CD8-positive, alpha-beta memory T cell (primary cell): Measurements from ENCODE around the gene RIPPLY3. TPM values are rescaled to one million over a fixed set of nuclear protein-coding genes. Genes with fewer than 3 reads are reported as not detected.
"Not testable (repeated sequence)": the region's sequence is repeated elsewhere in the genome, so short reads cannot be mapped to it uniquely, and the experiment has no call there.

Experiments used
- CTCF ChIA-PET: fragments of 350-600 bp; sonication (Branson Sonifier 250); formaldehyde crosslinking; loops from one replicate; lab custom pipeline; 2021; ENCODE audit warnings: antibody characterized with exemption; lab: Charles Lee
- POLR2A ChIA-PET: fragments of 350-600 bp; sonication (Branson Sonifier 250); formaldehyde crosslinking; loops from one replicate; lab custom pipeline; 2021; ENCODE audit warnings: antibody characterized with exemption; lab: Charles Lee
- DNase-seq, 5 donors: peaks; one replicate each; pipeline versions ENCODE4 v3.0.0 to v3.0.0-alpha.2; 2020 to 2022; ENCODE audit warnings: mixed read lengths in 1 of 5
- H3K27ac ChIP-seq: one replicate; pipeline ENCODE4 v1.7.0; 2013; ENCODE audit warnings: low read depth, mild to moderate bottlenecking, low read length, moderate library complexity
- H3K27me3 ChIP-seq: 2 replicates; pipeline ENCODE4 v1.7.0; 2013; ENCODE audit warnings: low read length, mild to moderate bottlenecking; ENCODE audit not compliant: insufficient read depth, poor library complexity, severe bottlenecking
- H3K36me3 ChIP-seq: 2 replicates; pipeline ENCODE4 v1.7.0; 2013; ENCODE audit warnings: mild to moderate bottlenecking, low read length, moderate library complexity; ENCODE audit not compliant: insufficient read depth
- H3K4me1 ChIP-seq: 2 replicates; pipeline ENCODE4 v1.7.0; 2013; ENCODE audit warnings: mild to moderate bottlenecking, low read length, moderate library complexity; ENCODE audit not compliant: insufficient read depth
- H3K4me3 ChIP-seq: 2 replicates; pipeline ENCODE4 v1.7.0; 2013; ENCODE audit warnings: mild to moderate bottlenecking, low read length
- H3K9me3 ChIP-seq: 2 replicates; pipeline ENCODE4 v1.7.0; 2013; ENCODE audit warnings: mild to moderate bottlenecking, low read length
- H3K27ac Mint-ChIP-seq, 8 donors: one replicate each; pipeline ENCODE4 v1.8.0; 2020 to 2021; ENCODE audit warnings: mixed read lengths in 8 of 8, mild to moderate bottlenecking in 6 of 8, inconsistent platforms in 3 of 8, moderate library complexity in 3 of 8
- H3K27me3 Mint-ChIP-seq, 2 donors: one replicate each; pipeline ENCODE4 v1.8.0; 2020 to 2021; ENCODE audit warnings: mixed read lengths in 2 of 2, mild to moderate bottlenecking in 1 of 2, moderate library complexity in 1 of 2
- H3K36me3 Mint-ChIP-seq, 3 donors: one replicate each; pipeline ENCODE4 v1.8.0; 2020 to 2021; ENCODE audit warnings: mixed read lengths in 3 of 3, inconsistent platforms in 1 of 3, mild to moderate bottlenecking in 1 of 3
- H3K4me1 Mint-ChIP-seq, 3 donors: one replicate each; pipeline ENCODE4 v1.8.0; 2020 to 2021; ENCODE audit warnings: mixed read lengths in 3 of 3, inconsistent platforms in 1 of 3, mild to moderate bottlenecking in 1 of 3
- H3K4me3 Mint-ChIP-seq, 7 donors: one replicate each; pipeline ENCODE4 v1.8.0; 2020 to 2021; ENCODE audit warnings: mixed read lengths in 7 of 7, mild to moderate bottlenecking in 6 of 7, moderate library complexity in 4 of 7, inconsistent platforms in 2 of 7
- H3K9me3 Mint-ChIP-seq, 5 donors: one replicate each; pipeline ENCODE4 v1.8.0; 2020 to 2022; ENCODE audit warnings: mixed read lengths in 5 of 5, mild to moderate bottlenecking in 3 of 5, moderate library complexity in 2 of 5, inconsistent platforms in 1 of 5
- polyA plus RNA-seq: library from polyadenylated mRNA; unstranded; fragments of 300-500 nt; fragmentation: Illumina TruSeq; gene quantifications from one replicate; pipeline ENCODE4 v1.2.3, GENCODE V29; 2021
- total RNA-seq, 2 experiments: library from RNA; stranded (reverse); gene quantifications; one replicate each; pipeline ENCODE4 v1.2.3, GENCODE V29; 2021

RIPPLY3 gene
- total and polyA plus RNA-seq, 3 experiments from 2014 or later = 0.09 TPM; not detected in 2

- peaks cover 11% of the 10 kb centered on the region for H3K4me1 ChIP-seq
- H3K9me3 ChIP-seq, H3K27ac ChIP-seq, H3K27ac Mint-ChIP-seq, H3K27me3 ChIP-seq, H3K36me3 ChIP-seq, CTCF ChIA-PET, DNase-seq, H3K4me3 ChIP-seq, H3K36me3 Mint-ChIP-seq, POLR2A ChIA-PET, H3K9me3 Mint-ChIP-seq: not testable (repeated sequence)
- Mint-ChIP-seq H3K4me3 (peak overlapping the region in 1 of 7 donors; percentile 46), H3K4me1 (peaks cover 9 to 12% (median 12%) of the 10 kb centered on the region in 3 donors), H3K27me3 (peaks cover 9 to 12% of the 10 kb centered on the region in 2 donors)
These were observed 2.6 kb upstream of the RIPPLY3 start for GRCh38 chr21:37003917-37004316.

DNA sequence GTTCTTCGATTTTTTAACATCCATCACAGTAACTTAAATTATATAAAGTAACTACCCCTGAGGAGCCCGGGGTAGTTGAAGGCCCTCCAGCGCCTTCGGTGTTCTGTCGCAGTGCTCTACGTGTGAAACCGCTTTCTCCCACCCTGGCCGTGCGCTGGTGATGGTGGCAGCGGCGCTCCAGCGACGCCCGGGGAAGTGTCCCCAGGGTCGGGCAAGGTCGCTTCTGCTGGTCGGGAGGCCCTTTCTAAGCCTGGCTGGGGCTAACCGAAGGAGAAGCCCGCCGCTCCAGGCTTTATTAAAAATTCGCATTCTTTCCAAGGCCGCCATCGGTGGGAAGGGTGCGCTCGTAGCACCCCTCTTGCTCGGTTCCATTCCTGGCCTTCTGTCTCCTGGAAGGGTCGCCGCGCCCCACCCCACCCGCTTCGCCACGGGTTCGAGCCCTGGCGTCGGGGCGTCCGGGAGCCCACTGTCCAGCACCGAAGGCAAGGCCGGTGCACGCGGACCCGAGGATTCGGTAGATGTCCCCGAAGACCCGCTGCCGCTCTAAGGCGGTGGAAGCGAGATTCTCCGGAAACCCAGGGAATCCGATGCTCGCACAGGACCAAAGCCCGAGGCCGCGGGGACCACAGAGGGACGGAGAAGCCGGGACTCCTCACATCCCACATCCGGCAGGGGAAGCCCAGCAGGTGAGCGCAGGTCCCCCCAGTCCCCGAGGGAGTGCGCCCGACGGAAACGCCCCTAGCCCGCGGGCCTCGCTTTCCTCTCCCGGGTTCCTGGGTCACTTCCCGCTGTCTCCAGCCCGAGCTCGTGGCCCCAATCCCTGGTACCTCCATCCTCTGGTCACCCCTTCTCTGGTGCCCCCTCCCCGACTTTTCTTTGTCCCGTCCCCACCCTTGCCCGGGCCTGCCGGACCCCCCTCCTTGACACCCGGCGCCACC is 685 bp upstream of the RIPPLY3 start:
- Mint-ChIP-seq H3K27me3 (peaks cover 20 to 21% of the 10 kb centered on the region in 2 donors), H3K36me3 (no peaks in the 10 kb centered on the region), H3K4me3 (peak overlapping the region in 5 of 7 donors; percentile 23 to 82 (median 50)), H3K9me3 (no peaks in the 10 kb centered on the region), H3K4me1 (peaks cover 14 to 21% (median 20%) of the 10 kb centered on the region in 3 donors), H3K27ac (peak overlapping the region in 1 of 8 donors; percentile 63)
- Histone ChIP-seq H3K4me1 (peaks cover 11% of the 10 kb centered on the region), H3K36me3 (no peaks in the 10 kb centered on the region), H3K4me3 (no peak overlapping the region), H3K27me3 (peaks cover 3% of the 10 kb centered on the region), H3K27ac (no peak overlapping the region), H3K9me3 (no peaks in the 10 kb centered on the region)
- ChIA-PET POLR2A (interaction anchor here (0.6 to 0.7 kb wide), 2 partner anchors 15 to 17 kb away, joined by 3 read pairs; no protein-coding TSS in a partner anchor), CTCF (interaction anchor here (0.7 to 1.2 kb wide), 3 partner anchors 9 to 14 kb away, joined by 3 to 4 read pairs (median 3); no protein-coding TSS in a partner anchor)
- no peak for DNase-seq

DNA sequence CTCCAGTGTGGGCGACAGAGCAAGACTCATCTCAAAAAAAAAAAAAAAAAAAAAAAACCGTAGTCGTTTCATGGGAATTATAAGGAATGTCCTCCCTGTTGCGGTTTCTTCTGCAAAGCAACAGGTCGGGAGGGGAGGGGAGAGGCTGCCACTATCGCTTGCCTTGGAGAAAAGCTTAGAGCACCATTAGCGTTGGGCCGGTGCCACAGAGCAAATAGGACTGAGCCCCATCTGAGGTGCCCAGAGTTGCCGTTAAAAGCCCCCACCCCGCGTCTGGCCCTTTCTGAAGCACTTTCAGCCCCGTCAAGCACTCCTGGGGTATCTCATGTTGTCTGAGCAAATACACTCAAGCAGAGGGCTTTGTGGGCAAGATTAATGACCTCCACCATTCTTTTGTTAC is 2.2 kb downstream of the RIPPLY3 start:
- no peaks in the 10 kb centered on the region for H3K36me3 Mint-ChIP-seq
- no peak overlapping the region for H3K27ac Mint-ChIP-seq
- peaks cover 6% of the 10 kb centered on the region for H3K4me1 ChIP-seq
- no peak overlapping the region for H3K4me3 ChIP-seq
- H3K9me3 Mint-ChIP-seq = no peaks in the 10 kb centered on the region
- H3K4me1 Mint-ChIP-seq = peaks cover 8 to 13% (median 13%) of the 10 kb centered on the region in 3 donors
- H3K9me3 ChIP-seq = no peaks in the 10 kb centered on the region
- ChIA-PET CTCF (interaction anchor here (0.8 to 1.3 kb wide), 2 partner anchors 18 to 32 kb away, joined by 3 to 5 read pairs; no protein-coding TSS in a partner anchor), POLR2A (no interaction called here)
- no peaks in the 10 kb centered on the region for H3K36me3 ChIP-seq
- H3K27me3 ChIP-seq = peaks cover 3% of the 10 kb centered on the region
- no peak overlapping the region for H3K27ac ChIP-seq
- peaks cover 25 to 37% of the 10 kb centered on the region in 2 donors for H3K27me3 Mint-ChIP-seq
- H3K4me3 Mint-ChIP-seq = peak overlapping the region in 1 of 7 donors; percentile 15
- no peak for DNase-seq

DNA sequence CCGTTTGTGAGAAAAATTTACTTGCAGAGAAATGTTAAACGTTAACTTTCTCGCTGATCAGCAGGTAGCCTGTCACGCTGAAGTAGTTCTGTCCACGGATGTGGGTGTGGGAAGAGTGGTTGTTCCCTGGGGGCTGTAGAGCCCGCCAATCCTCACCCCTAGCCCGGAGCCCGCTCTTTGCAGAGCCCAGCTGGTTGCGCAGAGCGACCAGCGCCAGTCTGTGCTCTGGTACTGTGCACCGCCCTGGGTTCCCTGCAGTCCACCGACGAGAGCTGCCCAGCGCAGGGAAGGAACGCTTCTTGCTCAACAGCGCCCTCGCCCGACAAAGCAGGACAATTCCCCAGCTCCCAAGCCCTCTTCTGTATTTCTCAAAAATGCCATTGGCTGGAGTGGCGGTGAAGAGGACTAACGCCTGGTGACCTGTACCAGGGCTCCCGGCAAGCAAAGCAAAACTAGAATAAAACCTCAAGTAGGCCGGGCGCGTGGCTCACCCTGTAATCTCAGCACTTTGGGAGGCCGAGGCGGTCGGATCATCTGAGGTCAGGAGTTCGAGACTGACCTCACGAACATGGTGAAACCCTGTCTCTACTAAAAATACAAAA is 3.3 kb downstream of the RIPPLY3 start:
- peaks cover 25 to 44% of the 10 kb centered on the region in 2 donors for H3K27me3 Mint-ChIP-seq
- ChIA-PET POLR2A (interaction anchor here (0.6 kb wide), 1 partner anchor 21 kb away, joined by 3 read pairs; no protein-coding TSS in a partner anchor), CTCF (interaction anchor here (0.9 to 2.7 kb wide), 17 partner anchors 9 to 379 kb away, joined by 3 to 21 read pairs (median 5); partner anchors contain the start of gene HLCS)
- H3K4me1 Mint-ChIP-seq = peaks cover 8 to 13% (median 13%) of the 10 kb centered on the region in 3 donors
- Histone ChIP-seq H3K36me3 (no peaks in the 10 kb centered on the region), H3K4me1 (peaks cover 6% of the 10 kb centered on the region), H3K27me3 (peaks cover 3% of the 10 kb centered on the region), H3K27ac (no peak overlapping the region), H3K4me3 (no peak overlapping the region), H3K9me3 (no peaks in the 10 kb centered on the region)
- H3K4me3 Mint-ChIP-seq = peak overlapping the region; percentile 55 to 87 (median 66)
- H3K27ac Mint-ChIP-seq = no peak overlapping the region
- H3K9me3 Mint-ChIP-seq = no peaks in the 10 kb centered on the region
- H3K36me3 Mint-ChIP-seq = no peaks in the 10 kb centered on the region
- peak; percentile 64 to 82 (median 65) for DNase-seq

GRCh38 chr21:37017951-37018679 is 11.6 kb downstream of the RIPPLY3 start:
- Histone ChIP-seq H3K4me1 (no peaks in the 10 kb centered on the region), H3K9me3 (no peaks in the 10 kb centered on the region), H3K36me3 (no peaks in the 10 kb centered on the region), H3K27me3 (no peaks in the 10 kb centered on the region), H3K4me3 (no peak overlapping the region), H3K27ac (no peak overlapping the region)
- Mint-ChIP-seq H3K9me3 (no peaks in the 10 kb centered on the region), H3K36me3 (no peaks in the 10 kb centered on the region), H3K4me3 (no peak overlapping the region), H3K27ac (no peak overlapping the region), H3K27me3 (peaks cover 0 to 18% of the 10 kb centered on the region in 2 donors), H3K4me1 (no peaks in the 10 kb centered on the region)
- ChIA-PET CTCF (interaction anchor here (0.5 to 1.3 kb wide), 2 partner anchors 8 to 46 kb away, joined by 3 to 5 read pairs; no protein-coding TSS in a partner anchor), POLR2A (no interaction called here)
- no peak for DNase-seq

DNA sequence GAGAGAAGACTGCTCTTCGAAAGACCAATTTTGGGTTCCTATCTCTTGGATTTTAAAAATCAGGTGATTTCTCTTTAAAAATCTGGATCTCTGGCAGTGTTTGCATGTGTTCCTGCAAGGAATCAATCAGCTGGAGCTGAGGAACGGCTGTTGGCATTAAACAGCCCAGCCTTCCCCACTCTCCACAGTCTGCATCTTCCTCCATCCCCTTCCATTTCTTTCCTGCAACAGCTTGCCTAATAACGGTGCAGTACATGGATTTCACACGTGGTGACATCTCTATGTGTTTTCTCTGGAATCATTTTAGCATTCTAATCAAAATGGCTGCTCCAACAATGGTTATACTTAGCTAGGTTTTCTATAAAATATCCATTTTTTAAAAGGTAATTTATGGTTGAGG is 20.0 kb downstream of the RIPPLY3 start:
- no peaks in the 10 kb centered on the region for H3K9me3 ChIP-seq
- DNase-seq = no peak
- Mint-ChIP-seq H3K27me3 (peaks cover 2 to 3% of the 10 kb centered on the region in 2 donors), H3K27ac (no peak overlapping the region), H3K4me3 (no peak overlapping the region), H3K36me3 (peaks cover 0 to 3% (median 0%) of the 10 kb centered on the region in 3 donors), H3K9me3 (no peaks in the 10 kb centered on the region), H3K4me1 (no peaks in the 10 kb centered on the region)
- POLR2A ChIA-PET = no interaction called here
- H3K4me3 ChIP-seq = no peak overlapping the region
- no peaks in the 10 kb centered on the region for H3K27me3 ChIP-seq
- CTCF ChIA-PET = interaction anchor here (1.5 kb wide), 1 partner anchor 17 kb away, joined by 3 read pairs; no protein-coding TSS in a partner anchor
- no peak overlapping the region for H3K27ac ChIP-seq
- no peaks in the 10 kb centered on the region for H3K36me3 ChIP-seq
- no peaks in the 10 kb centered on the region for H3K4me1 ChIP-seq

DNA sequence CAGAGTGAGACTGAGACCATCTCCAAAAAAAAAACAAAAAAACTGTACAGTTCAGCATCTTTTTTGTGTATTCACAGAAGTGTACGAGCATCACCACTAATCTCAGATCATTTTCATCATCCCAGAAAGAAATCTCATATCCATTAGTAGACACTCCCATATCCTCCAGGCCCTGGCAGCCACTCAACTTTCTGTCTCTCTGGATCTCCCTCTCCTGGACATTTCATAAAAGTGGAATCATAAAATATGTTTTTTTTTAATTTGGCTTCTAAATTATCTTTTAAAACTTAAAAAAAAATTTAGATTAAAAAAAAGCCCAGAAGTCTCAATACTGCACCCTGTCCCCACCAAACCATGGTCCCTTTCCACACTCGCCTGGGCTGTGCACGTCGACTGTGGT is 22.1 kb downstream of the RIPPLY3 start:
- CTCF ChIA-PET = no interaction called here
- no peak overlapping the region for H3K4me3 ChIP-seq
- no peak for DNase-seq
- H3K27ac ChIP-seq = no peak overlapping the region
- Mint-ChIP-seq H3K36me3 (peaks cover 0 to 2% (median 0%) of the 10 kb centered on the region in 3 donors), H3K4me3 (no peak overlapping the region), H3K27ac (no peak overlapping the region), H3K27me3 (peaks cover 3 to 6% of the 10 kb centered on the region in 2 donors), H3K4me1 (no peaks in the 10 kb centered on the region), H3K9me3 (no peaks in the 10 kb centered on the region)
- H3K4me1 ChIP-seq = no peaks in the 10 kb centered on the region
- no peaks in the 10 kb centered on the region for H3K36me3 ChIP-seq
- no peaks in the 10 kb centered on the region for H3K27me3 ChIP-seq
- no peaks in the 10 kb centered on the region for H3K9me3 ChIP-seq
- POLR2A ChIA-PET = no interaction called here
